Skin epidermis (tissue), 12 donors: ENCODE data around the gene DBN1.
"Not testable (repeated sequence)": the region's sequence is repeated elsewhere in the genome, so short reads cannot be mapped to it uniquely, and the experiment has no call there.

Source experiments
- H3K27ac ChIP-seq, 21 experiments: fragments of 200-600 bp; sonication (generic) in 11 of 21; one replicate each; pipeline ENCODE4 v1.5.0; 2020; ENCODE audit warnings: mild to moderate bottlenecking in 3 of 21, inconsistent platforms in 2 of 21, moderate library complexity in 2 of 21
- H3K4me3 ChIP-seq, 7 experiments: fragments of 200-600 bp; sonication (generic) in 2 of 7; one replicate each; pipeline ENCODE4 v1.5.0; 2020; ENCODE audit warnings: inconsistent platforms in 2 of 7, mild to moderate bottlenecking in 2 of 7, moderate library complexity in 1 of 7

The DBN1 gene

DNA sequence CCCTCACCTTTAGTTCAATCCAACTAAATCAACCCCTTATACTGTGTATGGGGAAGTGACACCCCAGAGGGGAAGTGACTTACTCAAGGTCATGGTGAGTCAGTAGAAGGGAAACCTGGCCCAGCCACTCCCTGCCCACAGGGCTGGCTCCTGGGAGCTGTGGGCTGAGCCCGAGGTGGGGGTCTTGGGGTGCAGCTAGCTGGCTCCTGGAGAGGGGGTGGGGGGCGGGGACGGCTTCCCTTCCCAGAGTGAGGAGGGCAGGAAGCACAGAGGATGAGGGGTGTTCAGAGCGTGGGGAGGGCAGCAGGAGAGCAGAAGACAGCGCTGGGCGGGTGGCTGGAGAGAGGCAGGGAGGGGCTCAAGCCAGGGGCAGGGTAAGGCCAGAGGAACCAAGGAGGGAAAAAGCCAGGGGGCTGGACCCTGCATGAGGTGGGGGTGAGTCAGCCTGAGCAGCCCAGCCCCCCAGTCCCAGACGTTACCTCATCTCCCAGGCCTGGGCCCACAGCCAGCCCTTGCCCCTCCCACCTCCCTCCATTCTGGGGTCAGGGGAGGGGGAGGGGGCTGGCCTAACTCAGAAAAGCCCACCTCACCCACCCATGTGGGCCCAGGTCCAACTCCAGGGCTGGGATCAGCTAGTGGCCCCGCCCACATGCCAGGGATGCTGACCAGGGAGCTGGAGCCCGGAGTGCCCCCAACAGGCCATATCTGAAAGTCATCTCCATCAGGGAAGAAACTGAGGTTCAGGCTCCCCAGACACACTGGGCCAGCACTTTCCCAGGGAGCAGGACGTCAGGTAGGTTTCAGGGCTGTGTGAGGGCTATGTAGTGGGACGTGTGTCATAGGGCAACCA is 21.1 kb upstream of the DBN1 start:
- Histone ChIP-seq H3K4me3 (peak overlapping the region in 2 of 7 experiments; percentile 64 to 71), H3K27ac (peak overlapping the region in 20 of 21 experiments; percentile 18 to 96 (median 85))

DNA sequence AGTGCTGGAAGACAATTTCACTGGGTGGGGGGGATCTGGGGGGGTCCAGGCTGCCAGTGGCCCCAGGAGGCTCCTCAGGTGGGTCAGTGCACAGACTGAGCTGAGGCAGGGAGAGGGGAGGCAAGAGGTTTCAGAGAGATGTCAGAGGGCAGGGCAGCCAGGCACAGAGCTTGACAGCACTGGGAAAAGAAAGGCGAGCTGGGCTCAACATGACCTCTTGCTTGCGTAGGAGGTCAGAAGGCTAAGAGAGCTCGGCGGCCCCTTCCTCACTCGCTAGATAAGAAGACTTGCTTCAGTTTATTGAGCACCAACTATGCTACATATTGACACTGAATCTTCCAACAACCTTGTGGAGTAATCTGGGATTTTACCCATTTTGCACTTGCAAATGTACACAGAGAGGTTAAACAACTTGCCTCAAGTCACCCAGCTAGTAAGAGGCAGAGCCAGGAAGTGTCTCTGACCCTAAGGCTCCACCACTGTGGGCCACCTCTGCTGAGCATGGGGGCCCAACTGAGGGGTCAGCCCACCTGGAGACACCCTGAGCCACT is 20.4 kb upstream of the DBN1 start:
- Histone ChIP-seq H3K4me3 (no peak overlapping the region), H3K27ac (peak overlapping the region in 20 of 21 experiments; percentile 18 to 96 (median 85))

DNA sequence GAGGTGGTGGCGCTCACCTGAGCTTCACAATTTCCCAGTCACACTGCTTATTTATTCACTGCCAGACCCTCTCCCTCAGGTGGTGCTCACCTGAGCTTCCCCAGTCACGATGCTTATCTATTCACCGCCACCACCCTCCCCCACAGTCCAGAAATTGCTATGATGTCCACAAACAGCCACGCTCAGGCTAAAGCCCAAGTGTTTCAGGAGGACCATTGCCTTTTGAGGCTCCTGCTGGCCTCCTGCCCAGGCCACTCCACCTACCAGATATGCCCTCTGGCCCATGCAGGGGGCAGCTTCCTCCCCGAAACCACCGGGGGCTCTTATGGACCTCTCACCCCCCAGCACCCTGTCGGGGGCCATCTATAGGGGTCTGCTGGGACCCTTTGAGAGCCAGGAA is 19.4 kb upstream of the DBN1 start:
- Histone ChIP-seq H3K4me3 (no peak overlapping the region), H3K27ac (peak overlapping the region in 7 of 21 experiments; percentile 10 to 88 (median 32))

DNA sequence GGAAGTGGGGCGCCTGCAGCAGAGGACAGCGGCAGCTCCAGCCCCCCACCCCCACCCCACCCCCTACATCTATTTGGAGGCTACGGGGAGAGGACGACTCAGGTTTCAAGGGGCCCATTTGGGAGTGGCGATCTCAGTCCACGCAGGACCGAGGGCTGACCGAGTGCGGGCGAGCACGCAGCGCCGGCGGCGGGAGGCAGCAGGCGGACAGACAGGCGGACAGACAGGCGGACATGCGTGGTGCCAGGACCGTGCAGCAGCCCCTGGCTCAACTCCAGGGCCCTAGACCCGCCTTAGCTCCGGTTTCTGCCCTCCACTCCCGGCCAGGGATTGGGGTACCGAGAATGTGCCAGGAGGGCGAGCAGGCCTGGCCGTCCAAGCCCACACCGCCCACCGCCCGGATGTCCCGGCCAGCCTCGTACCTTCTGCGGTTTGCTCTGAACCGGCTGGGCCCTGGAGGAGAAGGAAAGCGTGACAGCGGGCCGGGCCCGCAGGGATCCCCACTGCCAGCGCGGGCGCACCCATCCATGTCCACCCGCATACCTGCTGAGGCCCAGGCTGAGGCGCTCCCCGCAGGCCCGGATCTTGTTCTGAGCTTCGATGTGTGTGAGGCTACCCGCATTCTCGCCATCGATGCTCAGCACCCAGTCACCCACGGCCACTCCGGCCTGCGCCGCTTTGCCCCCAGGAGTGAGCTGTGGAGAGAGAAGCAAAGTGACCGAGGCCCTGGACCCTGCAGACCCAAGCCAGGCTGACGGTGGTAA is 18.7 kb upstream of the DBN1 start:
- H3K27ac ChIP-seq: peak overlapping the region in 1 of 21 experiments; percentile 6
- H3K4me3 ChIP-seq: no peak overlapping the region

DNA sequence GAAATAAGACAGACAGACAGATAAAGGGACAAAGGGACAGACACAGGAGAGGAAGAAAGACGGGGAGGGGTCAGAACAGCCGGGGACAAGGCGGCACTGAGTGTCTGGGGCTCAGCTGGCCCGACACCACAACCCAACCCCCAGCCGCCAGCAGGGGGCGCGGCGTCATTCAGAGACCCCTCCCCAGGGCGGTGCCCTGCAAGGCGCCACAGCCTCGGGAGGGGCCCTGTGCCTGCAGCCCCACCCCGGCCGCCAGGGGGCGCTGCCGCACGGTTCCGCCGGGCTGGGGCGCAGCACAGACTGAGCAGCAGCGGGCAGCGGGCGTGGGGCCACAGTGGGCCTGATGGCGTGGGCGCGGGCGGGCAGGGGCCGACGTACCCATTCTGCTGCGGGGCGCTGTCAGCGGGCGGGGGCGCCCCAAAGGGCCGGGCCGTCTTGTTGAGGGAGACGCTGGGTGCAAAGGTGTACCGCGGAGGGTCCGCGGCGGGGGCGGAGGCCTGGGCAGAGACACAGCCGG is 18.1 kb upstream of the DBN1 start:
- Histone ChIP-seq H3K4me3 (no peak overlapping the region), H3K27ac (peak overlapping the region in 1 of 21 experiments; percentile 6)

DNA sequence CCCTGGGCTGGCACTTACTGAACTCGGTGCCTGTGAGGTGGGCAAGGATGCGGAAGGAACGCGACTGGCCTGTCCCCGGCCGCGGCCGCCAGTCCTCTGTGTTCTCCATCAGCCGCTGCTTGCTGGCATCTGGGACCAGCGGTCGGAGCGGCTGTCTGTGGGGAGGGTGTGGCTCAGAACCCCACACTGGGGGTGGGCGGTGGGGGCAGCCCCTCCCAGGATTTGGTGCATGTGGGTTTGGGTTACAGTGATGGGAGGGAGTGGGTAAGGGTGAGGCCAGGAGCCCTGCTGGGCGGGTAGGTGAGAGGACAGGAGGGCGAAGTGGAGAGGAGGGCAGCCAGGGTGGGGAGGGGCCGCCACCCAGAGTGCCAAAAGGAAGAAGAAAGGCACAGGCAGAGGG is 17.6 kb upstream of the DBN1 start:
- Histone ChIP-seq H3K4me3 (no peak overlapping the region), H3K27ac (no peak overlapping the region)

DNA sequence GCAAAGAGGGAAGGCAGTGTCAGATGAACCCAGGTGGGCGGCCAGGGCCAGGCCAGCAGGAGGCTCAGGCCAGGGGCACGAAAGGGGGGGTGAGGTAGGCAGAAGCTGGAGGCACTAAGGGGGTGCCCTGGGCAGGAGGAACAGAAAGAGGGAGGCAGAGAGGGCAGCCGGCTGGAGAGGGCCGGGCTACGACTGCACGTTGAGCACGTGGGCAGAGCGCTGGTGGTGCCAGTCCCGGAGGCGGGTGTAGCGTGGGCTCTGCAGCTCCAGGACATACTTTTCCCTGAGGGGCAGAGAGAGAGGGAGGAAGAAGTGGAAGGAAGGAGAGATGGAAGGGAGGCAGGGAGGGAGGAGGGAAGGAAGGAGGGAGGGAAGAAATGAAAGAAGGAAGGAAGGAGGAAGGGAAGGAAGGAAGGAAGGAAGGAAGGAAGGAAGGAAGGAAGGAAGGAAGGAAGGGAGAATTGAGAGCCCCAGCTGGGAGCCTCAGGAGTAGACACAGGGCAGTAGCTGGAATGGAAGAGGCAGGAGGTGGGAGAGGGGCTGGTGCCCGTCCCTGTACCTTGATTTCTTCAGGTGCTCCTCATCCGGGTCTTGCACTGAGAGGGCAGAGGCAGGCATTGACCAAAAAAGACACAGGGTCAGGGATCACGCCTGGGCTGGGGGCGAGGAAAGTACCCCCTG is 17.0 kb upstream of the DBN1 start:
- no peak overlapping the region for H3K4me3 ChIP-seq
- H3K27ac ChIP-seq: no peak overlapping the region

DNA sequence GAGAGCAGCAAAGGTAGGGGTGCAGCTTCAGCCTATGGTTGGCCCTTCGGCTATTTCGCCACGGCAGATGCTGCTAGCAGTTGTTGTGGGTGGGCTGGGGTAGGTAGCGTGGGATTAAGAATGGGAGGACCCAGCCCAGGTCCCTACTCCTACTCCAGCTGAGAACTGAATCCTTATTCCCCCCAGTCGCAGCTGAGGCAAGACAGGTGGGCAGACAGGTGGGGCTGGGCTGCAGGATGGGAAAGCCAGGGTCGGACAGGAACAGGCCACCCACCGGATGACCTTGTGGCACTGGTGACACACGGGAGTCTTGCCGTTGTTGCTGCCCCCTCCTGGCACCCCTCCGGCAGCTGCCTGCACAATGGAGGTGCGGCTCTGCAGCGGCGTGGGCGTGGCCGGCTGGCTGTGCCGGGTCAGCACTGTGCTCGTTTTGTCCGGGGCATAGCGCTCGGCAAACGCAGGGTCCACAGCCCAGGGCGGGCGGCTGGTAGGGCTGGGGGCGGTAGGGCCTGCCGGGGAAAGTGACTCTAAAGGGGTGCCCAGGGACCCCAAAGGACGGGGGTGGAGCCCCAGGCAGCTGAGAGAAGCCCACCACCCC is 15.8 kb upstream of the DBN1 start:
- Histone ChIP-seq H3K4me3 (no peak overlapping the region), H3K27ac (no peak overlapping the region)

DNA sequence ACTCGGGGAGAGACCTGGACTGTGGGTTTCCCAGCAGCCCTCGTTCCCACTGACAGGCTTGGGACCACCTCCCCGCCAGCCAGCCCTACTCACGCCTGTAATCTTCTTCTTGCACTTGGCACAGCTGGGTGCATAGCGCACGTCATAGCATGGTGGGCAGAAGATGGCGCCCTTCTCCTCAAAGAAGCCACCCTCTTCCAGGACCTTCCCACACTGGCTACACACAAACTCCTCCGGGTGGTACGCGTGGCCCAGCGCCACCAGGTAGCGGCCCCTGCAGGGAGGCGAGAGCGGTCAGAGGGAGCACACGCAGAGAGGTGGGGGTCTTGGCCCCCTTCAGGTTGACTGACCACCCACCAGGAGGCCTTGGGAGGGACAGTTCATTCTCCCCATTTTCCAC is 14.5 kb upstream of the DBN1 start:
- H3K27ac ChIP-seq: no peak overlapping the region
- H3K4me3 ChIP-seq: no peak overlapping the region

DNA sequence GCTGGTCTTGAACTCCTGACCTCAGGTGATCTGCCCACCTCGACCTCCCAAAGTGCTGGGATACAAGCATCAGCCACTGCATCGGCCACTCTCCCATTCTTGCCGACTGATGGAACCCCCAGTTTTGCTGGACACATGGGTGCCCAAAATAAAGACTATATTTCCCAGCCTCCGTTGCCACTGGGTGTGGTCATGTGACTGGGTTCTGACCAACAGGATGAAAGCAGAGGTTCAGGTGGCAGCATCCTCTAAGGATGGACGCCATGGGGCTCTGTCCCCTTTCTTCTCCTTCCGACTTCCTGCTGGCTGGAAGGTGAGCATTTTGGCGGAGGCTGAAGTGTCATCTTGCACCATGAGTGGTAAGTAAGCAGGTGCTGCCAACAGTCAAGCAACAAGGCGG is 13.7 kb upstream of the DBN1 start:
- no peak overlapping the region for H3K27ac ChIP-seq
- no peak overlapping the region for H3K4me3 ChIP-seq

DNA sequence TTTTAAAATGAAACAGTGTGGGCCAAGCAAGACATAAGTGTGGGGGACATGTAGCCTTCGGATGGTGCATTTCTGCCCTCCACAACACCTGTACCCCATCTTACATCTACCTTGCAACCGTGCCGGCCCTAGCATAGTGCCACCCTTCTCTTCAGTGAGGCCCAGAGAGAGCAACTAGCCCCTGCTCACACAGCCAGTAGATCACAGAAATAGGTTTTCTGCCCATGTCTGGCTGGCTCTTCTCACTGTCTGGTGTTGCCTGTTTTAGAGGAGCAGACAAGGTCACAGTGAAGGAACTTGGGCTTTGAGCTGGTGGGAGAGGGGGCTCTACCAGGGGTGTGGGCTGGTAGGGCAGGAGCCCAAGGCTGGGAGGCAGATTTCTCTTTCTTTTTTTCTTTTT is 12.8 kb upstream of the DBN1 start:
- H3K4me3 ChIP-seq: no peak overlapping the region
- no peak overlapping the region for H3K27ac ChIP-seq

DNA sequence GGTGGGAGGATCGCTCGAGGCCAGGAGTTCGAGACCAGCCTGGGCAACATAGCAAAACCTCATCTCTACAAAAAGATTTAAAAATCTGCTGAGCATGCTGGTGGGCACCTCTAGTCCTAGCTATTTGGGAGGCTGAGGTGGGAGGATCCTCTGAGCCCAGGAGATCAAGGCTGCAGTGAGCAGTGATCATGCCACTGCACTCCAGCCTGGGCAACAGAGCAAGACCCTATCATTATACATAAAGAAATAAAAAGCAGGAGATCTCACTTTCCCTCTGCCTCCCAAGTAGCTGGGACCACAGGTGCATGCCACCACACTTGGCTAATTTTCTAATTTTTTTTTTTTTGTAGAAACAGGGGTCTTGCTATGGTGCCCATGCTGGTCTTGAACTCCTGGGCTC is 12.3 kb upstream of the DBN1 start:
- H3K27ac ChIP-seq, H3K4me3 ChIP-seq: not testable (repeated sequence)

DNA sequence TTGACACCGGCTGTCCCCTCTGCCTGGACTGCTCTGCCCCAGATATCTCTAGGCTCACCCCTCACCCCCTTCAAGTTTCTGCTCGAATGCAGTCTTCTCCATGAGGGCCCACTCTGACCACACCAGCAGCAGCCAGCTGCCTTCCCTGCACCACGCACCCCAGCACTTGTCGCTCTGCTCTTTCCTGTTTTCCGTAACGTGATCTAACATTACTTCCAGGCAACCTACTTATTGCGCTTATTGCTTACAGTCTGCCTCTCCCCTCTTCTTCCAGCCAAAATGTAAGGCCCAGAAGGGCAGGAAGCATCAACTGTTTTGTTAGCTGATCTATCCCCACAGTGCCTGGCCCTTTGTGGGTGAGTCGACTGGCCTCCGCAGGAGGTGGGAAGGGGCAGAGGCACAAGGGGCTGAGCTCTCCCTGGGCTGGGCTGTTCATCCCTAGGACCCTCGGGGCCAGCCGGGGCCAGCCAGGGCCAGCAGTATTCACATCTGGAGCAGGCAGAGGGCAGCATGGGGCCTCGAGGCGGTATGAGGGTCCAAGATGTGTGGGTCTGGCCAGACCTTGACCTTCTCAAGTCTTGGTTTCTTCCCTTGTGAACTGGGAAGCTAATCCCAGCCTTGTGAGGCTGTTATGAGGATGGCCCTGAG is 11.6 kb upstream of the DBN1 start:
- no peak overlapping the region for H3K27ac ChIP-seq
- H3K4me3 ChIP-seq: no peak overlapping the region

DNA sequence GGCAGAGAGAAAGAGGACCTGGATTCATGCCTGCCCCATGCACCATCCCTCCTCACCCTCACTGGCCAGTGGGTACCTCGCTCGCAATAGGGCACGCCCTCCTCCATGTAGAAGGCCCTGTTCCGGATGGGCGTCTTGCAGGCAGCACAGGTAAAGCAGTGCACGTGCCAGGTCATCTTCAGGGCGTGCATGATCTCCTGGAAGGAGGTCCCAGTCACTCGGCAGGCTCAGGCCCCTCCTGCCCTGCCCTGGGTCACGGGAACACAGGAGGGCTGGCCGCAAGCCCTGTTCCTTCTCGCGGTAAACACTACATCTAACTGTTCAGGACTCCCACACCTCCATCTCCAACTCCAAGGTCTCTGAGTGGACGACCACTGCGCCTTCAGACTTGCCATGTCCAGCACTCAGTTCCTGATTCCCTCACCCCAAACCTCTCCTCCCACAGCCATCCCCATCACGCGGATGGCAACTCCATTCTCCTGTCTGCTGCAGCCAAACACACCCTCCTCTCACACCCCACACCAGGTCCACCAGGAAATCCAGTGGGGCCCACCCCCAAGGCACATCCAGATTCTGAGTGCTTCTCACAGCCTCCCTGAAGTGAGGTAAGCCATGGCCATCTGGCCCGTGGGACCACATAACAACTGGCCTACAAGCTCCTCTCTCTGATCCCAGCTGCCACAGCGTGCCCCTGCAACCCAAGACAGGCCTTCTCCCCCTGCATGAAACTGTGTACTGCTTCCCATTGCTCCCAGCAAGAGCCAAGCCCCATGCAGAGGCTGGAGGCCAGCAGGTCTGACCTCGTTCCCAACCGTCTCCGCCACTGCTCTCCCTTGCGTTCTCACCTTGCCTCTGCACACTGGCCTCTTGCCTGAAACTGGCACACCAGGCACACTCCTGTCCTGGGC is 10.8 kb upstream of the DBN1 start:
- no peak overlapping the region for H3K27ac ChIP-seq
- H3K4me3 ChIP-seq: no peak overlapping the region

DNA sequence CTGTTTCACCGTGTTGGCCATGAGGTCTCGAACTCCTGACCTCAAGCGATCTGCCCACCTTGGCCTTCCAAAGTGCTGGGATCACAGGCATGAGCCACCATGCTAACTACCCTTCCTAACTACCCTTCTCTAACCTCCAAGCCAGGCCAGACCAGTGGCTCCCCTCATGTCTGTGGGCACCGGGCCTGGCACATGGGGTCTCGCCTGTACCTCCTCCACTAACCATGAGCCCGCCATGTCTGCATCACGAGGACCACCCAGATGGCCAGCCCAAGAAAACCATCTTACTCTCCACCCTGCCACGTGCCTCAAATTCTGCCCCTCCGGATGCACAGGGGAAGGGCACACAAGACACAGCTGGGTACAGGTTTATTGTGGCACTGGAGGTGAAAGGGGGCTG is 9.6 kb upstream of the DBN1 start:
- Histone ChIP-seq H3K4me3 (no peak overlapping the region), H3K27ac (no peak overlapping the region)

DNA sequence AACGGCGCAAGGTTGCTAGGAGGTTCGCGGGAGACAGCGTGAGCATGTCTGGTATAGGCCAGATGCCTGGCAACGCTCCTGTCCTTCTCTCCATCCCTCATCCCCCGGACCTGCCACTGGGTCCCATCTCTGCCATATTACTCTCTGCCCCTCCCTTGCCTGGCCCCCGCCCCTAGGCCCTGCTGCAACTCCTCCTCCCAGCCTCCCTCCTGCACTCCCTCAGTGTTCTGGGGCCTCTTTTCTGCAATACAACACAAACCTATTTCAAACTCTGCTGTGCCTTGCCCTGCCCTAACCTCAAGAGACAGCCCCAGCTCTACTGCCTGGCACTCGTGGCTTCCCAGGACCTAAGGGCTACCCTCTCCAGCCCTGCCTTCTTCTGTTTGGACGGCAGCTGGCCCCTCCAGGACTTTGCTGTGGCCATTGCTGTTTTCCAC is 8.9 kb upstream of the DBN1 start:
- no peak overlapping the region for H3K4me3 ChIP-seq
- no peak overlapping the region for H3K27ac ChIP-seq

DNA sequence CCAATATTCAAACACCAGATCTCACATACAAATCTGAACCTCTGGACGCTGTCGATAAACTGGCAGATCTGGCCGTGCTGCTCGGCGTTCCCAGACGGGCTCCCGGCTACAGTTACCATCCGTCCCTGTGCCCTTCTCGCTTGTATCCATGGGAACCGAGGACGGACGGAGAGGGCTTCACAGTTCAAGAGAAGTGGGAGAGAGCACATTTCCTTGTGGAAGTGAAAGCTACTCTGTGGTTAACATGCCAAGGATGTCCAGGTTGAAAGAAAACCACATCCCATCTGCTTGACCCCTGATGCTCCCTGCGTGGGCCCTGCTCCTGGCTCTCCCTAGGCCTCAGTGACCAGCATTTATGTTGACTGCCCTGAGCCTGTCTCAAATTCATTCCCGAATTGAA is 6.3 kb upstream of the DBN1 start:
- H3K4me3 ChIP-seq: no peak overlapping the region
- peak overlapping the region in 10 of 21 experiments; percentile 1 to 58 (median 40) for H3K27ac ChIP-seq
